ENCODE measurements around the gene CAMSAP2.

The CAMSAP2 gene, protein sequence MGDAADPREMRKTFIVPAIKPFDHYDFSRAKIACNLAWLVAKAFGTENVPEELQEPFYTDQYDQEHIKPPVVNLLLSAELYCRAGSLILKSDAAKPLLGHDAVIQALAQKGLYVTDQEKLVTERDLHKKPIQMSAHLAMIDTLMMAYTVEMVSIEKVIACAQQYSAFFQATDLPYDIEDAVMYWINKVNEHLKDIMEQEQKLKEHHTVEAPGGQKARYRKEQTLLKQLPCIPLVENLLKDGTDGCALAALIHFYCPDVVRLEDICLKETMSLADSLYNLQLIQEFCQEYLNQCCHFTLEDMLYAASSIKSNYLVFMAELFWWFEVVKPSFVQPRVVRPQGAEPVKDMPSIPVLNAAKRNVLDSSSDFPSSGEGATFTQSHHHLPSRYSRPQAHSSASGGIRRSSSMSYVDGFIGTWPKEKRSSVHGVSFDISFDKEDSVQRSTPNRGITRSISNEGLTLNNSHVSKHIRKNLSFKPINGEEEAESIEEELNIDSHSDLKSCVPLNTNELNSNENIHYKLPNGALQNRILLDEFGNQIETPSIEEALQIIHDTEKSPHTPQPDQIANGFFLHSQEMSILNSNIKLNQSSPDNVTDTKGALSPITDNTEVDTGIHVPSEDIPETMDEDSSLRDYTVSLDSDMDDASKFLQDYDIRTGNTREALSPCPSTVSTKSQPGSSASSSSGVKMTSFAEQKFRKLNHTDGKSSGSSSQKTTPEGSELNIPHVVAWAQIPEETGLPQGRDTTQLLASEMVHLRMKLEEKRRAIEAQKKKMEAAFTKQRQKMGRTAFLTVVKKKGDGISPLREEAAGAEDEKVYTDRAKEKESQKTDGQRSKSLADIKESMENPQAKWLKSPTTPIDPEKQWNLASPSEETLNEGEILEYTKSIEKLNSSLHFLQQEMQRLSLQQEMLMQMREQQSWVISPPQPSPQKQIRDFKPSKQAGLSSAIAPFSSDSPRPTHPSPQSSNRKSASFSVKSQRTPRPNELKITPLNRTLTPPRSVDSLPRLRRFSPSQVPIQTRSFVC (N-terminal part only)

GRCh38 chr1:200738327-200738948, at the start of gene CAMSAP2:
Gene CAMSAP2, plus strand, starts transcription at chr1:200738893. Its CDS starts 935 bp downstream, at chr1:200739828.
- TF ChIP-seq CTCF (IDR thresholded peaks at IDR 0.05): no peak

- no peak for TF ChIP-seq CTCF (IDR thresholded peaks at IDR 0.05)
Observed at GRCh38 chr1:200692316-200692715, 46.4 kb upstream of the CAMSAP2 start.

DNA sequence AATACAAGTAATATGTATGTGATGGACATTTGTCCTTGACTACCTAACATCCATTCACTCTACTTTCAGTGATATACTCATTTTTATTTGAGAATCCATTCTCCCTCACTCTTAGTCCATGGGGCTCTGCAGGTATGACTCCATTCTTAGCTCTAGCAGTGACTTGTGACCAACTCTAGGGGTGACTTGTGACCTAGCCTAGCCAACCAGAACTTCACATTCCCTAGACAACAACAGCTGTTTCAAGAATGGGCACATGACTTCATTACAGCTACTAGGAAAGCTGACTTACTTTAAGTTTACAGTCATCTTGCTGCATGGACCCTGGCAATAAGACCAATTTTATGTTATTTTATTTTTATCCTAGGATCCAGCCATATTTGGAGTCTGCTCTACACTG, 45.4 kb upstream of the CAMSAP2 start:
- no peak for TF ChIP-seq CTCF (IDR thresholded peaks at IDR 0.05)

DNA sequence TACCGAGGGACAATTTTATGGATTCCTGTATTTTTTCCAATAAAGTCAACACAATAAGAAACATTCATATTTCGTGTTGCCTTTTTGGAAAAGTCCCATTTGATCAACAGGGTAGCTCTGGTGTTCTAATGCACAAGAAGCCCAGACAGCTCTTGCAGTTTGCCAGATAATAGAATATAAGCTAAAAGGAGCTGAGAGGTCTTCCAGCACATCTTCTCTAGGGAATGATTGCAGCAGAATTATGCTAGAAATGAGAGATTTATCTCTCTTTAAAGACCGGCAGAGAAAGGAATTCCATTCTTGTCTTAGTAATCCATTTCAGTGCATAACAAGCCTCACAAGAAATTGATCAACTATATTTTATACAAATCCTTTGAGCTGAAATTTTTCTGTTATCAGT, 44.0 kb upstream of the CAMSAP2 start:
- no peak for TF ChIP-seq CTCF (IDR thresholded peaks at IDR 0.05)

GRCh38 chr1:200699871-200700270, 38.8 kb upstream of the CAMSAP2 start:
- no peak for TF ChIP-seq CTCF (IDR thresholded peaks at IDR 0.05)

DNA sequence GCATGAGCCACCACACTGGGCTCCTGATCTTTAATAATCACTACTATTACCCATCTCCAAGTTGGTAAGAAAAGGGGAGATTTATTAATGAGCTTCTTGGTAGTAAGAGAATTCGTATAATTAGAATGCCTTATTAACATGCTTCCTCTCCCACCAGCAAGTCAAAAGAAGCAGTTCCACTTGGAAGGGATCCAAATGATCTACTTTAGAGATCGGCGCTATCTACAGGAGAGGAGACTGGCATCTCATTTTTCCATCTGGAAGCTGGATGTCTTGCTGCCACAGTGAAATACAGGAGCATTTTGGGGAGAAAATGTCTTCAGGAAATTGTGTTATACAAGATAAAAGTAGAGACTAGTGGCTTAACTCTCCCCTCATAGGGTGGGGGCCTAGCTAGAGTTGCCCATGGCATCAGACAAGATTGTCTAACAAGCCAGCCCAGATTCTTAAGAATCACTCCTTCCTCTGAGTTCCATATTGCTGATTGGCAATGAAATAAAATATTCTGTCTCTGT, 33.6 kb upstream of the CAMSAP2 start:
- no peak for TF ChIP-seq CTCF (IDR thresholded peaks at IDR 0.05)

Data from LNCAP (cell line).